Stimulated activated CD4-positive, alpha-beta T cell treated with anti-CD3 and anti-CD28 coated beads, Interleukin-2, amount 100 ng/mL, for 48 hours (primary cell): ENCODE data around the gene IGFBP5.

Source experiments
- DNase-seq, 2 donors: peaks; one replicate each; pipeline ENCODE4 v3.0.0-alpha.2; 2020

The IGFBP5 gene

GRCh38 chr2:216663106-216663505, 32.2 kb downstream of the IGFBP5 start:
- no peak for DNase-seq

DNA sequence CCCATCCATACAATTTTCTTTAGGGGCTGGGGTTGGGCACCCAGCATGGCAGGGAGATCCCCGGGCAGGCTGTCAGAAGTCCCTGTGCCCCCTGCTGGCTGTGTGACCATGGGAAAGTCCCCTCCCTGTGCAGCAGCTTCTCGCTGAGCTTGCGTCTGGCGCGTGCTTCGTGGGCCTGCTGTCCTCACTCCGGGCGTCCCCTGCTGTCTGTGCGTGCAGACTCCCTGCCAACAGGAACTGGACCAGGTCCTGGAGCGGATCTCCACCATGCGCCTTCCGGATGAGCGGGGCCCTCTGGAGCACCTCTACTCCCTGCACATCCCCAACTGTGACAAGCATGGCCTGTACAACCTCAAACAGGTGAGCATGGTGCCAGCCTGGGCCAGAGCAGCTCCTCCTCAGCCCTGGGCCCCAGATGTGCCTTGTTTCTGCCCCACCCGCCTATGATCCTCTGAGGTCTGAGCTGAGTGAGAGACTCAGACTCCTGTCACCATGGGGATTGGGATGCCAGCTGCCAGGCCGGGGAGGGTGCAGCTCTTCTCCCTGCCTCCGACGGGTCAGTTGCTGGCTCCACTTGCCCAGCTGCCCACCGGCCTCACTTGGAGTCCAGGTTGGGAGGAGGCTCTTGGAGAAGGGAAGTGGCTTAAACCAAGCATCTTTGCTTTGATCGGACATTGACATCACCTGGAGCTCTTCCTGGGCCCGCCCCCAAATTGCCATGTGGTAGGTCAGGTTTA, 33.5 kb downstream of the IGFBP5 start:
- DNase-seq: no peak

DNA sequence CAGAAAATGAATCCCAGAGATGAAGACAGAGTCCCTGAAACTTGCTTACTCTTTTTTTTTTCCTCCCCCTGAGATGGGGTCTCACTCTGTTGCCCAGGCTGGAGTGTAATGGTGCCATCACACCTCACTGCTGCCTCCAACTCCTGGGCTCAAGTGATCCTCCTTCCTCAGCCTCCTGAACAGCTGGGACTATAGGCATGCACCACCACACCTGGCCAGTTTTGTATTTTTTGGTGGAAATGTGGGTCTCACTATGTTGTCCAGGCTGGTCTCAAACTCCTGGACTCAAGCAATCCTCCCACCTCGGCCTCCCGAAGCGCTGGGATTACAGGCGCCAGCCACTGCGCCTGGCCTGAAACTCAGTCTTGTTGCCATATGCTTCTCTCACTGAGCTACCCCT, 34.3 kb downstream of the IGFBP5 start:
- no peak for DNase-seq

- DNase-seq: no peak
Measured at GRCh38 chr2:216660496-216660895, 34.9 kb downstream of the IGFBP5 start.

- DNase-seq: no peak
Measured at GRCh38 chr2:216659276-216659675, 36.1 kb downstream of the IGFBP5 start.

- DNase-seq: no peak
Measured at GRCh38 chr2:216658757-216659156, 36.6 kb downstream of the IGFBP5 start.

- DNase-seq: no peak
Measured at GRCh38 chr2:216657980-216658379, 37.4 kb downstream of the IGFBP5 start.

DNA sequence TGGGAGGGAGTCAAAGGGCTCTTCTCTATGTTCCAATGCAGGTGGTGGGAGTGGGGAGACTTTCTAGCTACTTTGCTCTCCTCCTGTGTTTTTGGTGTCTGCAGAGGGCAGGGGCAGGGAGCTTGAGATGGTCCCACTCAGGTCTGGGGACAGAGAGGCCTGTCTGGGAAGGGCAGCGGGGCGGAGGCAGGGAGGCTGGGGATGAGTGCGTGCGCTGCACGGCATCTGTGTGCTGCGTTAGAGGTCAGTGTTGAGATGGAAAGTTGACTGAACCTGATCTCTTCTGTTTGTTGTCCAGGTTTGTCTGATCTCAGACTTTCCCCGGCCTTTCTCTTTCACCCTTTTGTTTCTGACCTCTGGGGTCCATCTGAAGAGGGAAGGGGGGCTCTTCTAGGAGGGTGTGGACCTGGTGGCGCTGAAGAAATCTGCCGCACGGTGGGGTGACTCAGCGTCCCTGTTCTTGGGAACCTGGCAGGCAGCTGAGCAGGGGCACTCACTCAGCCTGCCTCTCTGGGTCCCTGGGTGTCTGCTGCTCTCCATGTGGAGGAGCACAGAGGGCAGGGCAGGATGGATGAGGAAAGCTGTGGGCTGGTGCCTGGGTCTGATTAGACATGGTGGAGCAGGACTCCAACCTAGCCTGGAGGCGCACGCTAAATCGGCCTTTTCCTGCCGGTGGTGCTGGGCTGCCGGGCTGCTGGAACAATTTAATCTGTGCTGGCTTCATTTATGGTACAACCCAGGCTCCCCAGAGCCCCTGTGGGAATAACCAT, 38.1 kb downstream of the IGFBP5 start:
- DNase-seq: no peak

DNA sequence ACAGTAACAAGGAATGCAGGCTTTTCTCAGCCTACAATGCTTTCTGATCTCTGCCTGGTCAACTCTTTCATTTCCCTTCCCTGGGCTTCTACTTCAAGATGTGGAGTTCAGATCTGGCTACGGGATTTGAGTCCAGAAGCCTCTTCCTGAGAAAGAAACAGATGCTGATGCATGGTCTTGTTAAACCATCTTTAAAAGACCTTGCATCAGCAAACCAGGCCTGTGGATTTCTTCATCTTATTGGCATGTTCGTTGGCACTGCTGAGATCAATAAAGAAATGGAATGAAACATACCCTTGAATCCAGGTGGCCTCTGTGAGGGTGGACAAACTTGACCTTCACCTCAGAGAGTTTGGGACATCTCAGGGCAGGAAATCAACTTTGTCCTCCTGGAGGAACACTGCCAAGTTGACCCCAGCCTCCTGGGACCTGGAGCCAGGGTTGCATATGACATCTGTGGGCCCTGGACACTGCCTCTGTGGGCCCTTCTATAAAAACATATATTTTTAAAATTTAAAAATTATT, 40.8 kb downstream of the IGFBP5 start:
- no peak for DNase-seq

- no peak for DNase-seq
Measured at GRCh38 chr2:216653931-216654365, 41.4 kb downstream of the IGFBP5 start.

DNA sequence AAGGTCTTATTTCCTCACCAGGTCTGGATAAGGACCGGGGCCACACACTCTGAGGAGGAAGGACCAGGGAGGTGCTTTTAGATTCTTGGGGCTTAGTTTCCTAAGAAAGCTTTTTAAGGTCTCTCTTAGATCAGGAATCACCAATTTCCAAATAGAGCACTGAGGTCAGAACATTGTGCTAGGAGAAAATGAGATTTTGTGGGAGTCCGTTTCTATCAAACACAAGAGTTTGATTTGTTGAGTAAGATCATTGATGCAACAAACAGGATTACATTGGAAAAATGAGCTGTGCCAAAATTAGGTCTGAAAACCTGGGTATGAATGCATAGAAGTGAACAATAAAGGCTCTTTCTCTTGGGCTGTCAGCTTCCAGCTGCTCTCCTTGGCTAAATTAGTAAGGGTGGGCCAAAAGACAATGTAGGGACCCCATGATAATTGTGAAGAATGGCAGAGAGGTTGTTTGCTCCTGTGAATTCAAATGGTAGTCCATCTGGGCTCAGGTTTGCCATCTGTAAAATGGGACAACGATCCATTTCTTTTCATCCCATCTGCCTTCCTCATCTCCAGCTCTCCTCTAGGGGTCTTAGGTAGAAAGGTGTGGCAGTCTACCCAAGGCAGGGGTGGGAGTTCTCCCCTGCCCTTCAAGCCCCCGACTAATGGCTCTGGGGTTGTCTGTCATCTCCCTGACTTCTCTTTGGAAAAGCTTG, 42.1 kb downstream of the IGFBP5 start:
- DNase-seq: no peak

DNA sequence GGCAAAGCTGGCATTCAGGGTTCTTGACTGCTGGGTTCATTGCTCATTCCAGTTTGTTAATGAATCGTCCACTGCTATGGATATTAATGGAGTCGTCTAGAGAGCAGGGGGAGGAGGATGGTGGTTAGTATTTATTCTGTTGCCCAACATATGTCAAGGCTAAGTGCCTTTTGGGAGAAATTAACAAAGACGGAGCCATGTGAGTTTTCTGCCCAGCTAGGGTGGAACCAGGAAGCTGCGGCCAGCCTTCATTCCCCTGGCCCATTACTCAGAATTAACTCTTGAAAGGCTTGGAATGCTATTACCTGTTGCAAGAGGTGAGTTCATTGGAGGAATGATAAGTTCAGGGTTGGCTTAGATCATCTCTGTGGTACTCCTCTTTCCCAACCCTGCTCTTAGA, 42.8 kb downstream of the IGFBP5 start:
- DNase-seq: no peak

DNA sequence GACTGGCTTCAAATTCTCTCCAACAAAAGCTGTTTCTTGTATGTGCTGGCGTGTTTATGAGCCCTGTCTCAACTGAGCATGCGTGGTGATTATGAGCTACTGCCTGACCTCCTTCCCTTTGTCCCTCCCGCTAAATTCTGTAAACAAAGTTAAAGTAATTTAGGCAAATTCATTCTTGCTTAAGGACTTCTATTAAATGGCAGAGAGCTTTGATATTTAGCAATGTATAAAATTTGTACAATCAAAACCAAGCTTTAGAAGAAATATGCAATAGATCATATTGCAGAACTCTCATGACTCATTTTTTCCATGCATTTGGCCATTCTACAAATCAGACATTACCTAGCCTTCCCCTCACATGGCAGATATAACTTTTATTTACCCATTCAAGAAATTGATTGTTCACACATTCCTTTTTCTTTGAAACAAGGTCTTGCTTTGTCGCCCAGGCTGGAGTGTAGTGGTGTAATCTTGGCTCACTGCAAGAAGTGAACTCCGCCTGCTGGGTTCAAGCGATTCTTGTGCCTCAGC, 43.9 kb downstream of the IGFBP5 start:
- no peak for DNase-seq

DNA sequence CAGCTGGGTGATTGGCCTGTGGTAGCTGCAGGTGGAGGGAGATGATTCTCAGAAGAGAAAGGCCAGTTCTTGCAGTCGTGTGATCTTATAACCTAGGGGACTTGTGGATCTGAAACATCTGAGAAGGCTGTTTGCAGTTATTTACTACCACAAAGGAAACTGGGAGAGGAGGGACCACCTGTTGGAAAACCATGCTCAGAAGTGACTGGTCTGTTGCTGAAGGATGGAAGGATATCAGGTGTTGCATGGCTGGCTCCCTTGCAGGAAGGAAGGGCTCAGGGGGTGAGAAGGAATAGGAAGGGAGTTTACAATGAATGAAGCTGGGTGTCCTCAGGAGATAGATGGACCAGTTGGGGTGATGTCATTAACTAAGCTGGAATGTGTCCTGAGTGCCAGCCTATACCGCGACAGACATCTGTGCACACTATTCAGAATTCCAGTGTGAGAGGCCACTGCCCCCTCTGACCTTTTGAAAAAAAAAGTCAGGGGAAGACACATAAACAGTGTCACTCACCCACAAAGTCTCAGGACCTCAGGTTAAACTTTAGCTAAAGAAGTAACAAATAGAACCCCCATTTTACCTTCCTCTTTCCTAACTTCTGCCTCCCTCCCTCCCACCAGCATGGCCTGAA, 44.6 kb downstream of the IGFBP5 start:
- no peak for DNase-seq

DNA sequence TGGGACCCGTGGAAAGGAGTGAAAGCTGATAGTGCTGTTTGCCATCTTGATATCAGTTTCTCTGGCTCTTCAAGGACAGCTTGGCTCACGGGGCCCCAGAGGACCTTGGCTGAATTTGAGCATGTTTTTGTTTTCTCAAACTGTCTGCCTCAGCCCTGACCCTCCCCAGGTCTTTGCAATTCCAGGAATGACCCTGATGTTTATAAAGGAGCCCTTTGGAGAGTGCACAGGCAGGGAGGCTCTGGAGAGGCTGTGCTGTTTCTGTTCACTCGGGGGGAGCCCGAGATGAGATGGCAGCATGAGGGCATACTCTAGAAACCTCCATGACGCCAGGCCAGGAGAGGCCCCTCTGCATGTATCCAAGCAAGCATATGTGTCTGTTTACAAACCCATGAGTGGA, 45.8 kb downstream of the IGFBP5 start:
- DNase-seq: no peak

GRCh38 chr2:216648105-216648504, 47.2 kb downstream of the IGFBP5 start:
- DNase-seq: no peak

DNA sequence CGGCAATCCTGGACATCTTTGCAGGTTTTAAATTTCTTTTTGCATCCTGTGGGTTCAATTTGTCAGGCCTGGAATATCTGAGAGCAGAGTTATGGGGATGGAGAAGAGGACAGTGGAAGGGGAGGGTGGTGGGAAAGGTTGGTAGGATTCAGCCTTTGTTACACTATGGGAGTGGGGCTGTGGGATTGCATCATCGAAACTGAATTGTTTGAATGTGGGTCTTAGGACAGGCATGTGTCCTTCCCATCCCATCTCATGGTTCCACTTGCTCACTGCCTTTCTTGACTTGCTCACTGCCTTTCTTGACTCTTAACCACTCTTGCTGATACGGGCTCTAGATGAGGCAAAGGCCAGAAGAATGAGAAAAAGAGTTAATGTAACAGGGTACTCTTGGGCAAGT, 49.2 kb downstream of the IGFBP5 start:
- no peak for DNase-seq

DNA sequence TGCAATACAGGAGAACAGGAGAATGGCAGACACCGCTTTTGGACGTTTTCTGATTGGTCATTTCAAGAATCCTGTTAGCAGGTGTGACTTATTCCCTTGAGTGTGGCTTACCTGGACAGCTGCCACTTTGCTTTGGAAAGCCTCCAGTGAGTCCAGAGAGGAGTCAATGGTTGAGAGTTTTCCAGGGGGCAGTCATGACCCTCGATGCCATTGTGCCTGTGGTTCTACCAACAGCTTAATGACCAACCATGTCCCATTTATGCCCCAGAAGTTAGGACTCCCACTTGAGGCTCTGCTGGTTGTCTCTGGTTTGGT, 49.8 kb downstream of the IGFBP5 start:
- no peak for DNase-seq

DNA sequence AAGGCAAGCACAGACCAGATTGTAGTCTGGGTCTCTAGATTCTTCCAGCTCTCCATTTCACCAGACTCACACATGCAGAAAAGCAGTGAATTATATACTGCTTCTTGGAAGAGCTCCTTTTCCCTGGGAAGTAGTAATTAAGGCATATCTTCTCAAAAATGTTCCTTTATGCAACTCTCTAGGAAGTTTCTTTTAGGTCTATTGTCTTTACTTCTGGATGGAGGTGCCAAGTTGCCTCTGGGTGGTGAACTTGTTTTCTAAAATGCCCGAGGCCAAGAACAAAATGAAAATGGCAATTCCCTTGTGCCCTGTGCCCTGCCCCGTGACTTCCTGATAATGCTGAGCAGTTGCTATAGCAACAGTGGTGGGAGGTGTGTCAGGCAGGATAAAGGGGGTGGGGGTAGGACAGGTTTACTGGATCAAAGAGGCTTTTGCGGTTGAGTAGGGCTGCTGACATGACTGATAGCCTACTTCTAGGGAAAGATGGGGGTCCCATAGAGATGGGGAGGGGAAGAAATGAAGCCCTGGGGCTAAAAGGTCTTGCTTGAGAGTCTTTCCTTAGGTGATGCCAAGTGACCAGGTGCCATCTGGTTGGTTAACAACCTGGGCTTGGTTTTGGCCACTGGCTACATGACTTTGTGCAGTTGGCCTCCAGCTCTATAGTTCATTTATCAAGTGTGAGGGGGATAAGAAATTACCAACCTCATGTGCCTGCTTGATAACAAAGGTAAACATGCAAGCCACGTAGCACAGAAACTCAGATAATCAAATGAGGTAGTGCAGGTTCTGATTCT, 50.3 kb downstream of the IGFBP5 start:
- no peak for DNase-seq

GRCh38 chr2:216643986-216644659, 51.2 kb downstream of the IGFBP5 start:
- DNase-seq: no peak

- DNase-seq: no peak
Measured at GRCh38 chr2:216637472-216637871, 57.9 kb downstream of the IGFBP5 start.
